AG08396 (cell line): ENCODE measurements around the gene SERPINA1.
"Not testable (repeated sequence)": the region's sequence is repeated elsewhere in the genome, so short reads cannot be mapped to it uniquely, and the experiment has no call there.

Source experiments
- DNase-seq: peaks from one replicate; pipeline ENCODE4 v3.0.0; 2012; ENCODE audit warnings: low spot score, mixed read lengths

Gene SERPINA1

GRCh38 chr14:94388384-94389103, at the start of gene SERPINA1:
TSS of gene SERPINA1 (minus strand) at chr14:94388602. CDS start at chr14:94383237, 5,365 bp downstream.
- DNase-seq = no peak

- DNase-seq = no peak
Measured at GRCh38 chr14:94428610-94429009, 40.2 kb upstream of the SERPINA1 start.

GRCh38 chr14:94427016-94427613, 38.7 kb upstream of the SERPINA1 start:
- DNase-seq = no peak

GRCh38 chr14:94426526-94426925, 38.1 kb upstream of the SERPINA1 start:
- no peak for DNase-seq

GRCh38 chr14:94424371-94424770, 36.0 kb upstream of the SERPINA1 start:
- no peak for DNase-seq

GRCh38 chr14:94423453-94424056, 35.2 kb upstream of the SERPINA1 start:
- peak; percentile 69 for DNase-seq

GRCh38 chr14:94421316-94421715, 32.9 kb upstream of the SERPINA1 start:
- DNase-seq = no peak

GRCh38 chr14:94417497-94418205, 29.2 kb upstream of the SERPINA1 start:
- not testable (repeated sequence) for DNase-seq

- DNase-seq = no peak
Measured at GRCh38 chr14:94412671-94413638, 24.6 kb upstream of the SERPINA1 start.

GRCh38 chr14:94411638-94412037, 23.2 kb upstream of the SERPINA1 start:
- DNase-seq = no peak

- DNase-seq = not testable (repeated sequence)
Measured at GRCh38 chr14:94409430-94409829, 21.0 kb upstream of the SERPINA1 start.

- no peak for DNase-seq
Measured at GRCh38 chr14:94408546-94409095, 20.2 kb upstream of the SERPINA1 start.

- no peak for DNase-seq
Measured at GRCh38 chr14:94407906-94408305, 19.5 kb upstream of the SERPINA1 start.

GRCh38 chr14:94406910-94407309, 18.5 kb upstream of the SERPINA1 start:
- DNase-seq = no peak

GRCh38 chr14:94405486-94405885, 17.1 kb upstream of the SERPINA1 start:
- no peak for DNase-seq

GRCh38 chr14:94404561-94404960, 16.2 kb upstream of the SERPINA1 start:
- no peak for DNase-seq

- DNase-seq = no peak
Measured at GRCh38 chr14:94403312-94403932, 15.0 kb upstream of the SERPINA1 start.

- DNase-seq = no peak
Measured at GRCh38 chr14:94401083-94401482, 12.7 kb upstream of the SERPINA1 start.

GRCh38 chr14:94400422-94400841, 12.0 kb upstream of the SERPINA1 start:
- no peak for DNase-seq

- no peak for DNase-seq
Measured at GRCh38 chr14:94398536-94398935, 10.1 kb upstream of the SERPINA1 start.

- DNase-seq = no peak
Measured at GRCh38 chr14:94398182-94398479, 9.7 kb upstream of the SERPINA1 start.
